HG02678 (cell line): Measurements from ENCODE around the gene GPR152.
"Not testable (repeated sequence)": the region's sequence is repeated elsewhere in the genome, so short reads cannot be mapped to it uniquely, and the experiment has no call there.

Source experiments
- ATAC-seq: cut with Tn5 transposase; IDR thresholded peaks from one replicate; pipeline ENCODE4 v1.9.1; 2021; ENCODE audit warnings: mild to moderate bottlenecking, moderate library complexity; ENCODE audit not compliant: unreplicated experiment

GPR152 gene

DNA sequence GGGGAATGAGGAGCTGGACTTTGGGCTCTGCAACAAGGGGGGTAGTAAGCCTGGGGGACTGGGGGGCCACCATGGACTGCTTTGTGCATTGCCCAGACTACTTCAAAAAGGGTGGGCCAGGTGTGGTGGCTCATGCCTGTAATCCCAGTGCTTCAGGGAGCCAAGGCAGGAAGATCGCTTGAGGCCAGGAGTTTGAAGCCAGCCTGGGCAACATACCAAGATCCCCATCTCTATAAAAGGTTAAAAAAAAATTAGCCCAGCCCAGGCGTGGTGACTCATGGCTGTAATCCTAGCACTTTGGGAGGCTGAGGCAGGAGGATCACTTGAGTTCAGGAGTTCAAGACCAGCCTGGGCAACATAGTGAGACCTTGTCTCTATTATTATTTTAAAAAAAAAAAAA is 13.0 kb upstream of the GPR152 start:
- not testable (repeated sequence) for ATAC-seq

DNA sequence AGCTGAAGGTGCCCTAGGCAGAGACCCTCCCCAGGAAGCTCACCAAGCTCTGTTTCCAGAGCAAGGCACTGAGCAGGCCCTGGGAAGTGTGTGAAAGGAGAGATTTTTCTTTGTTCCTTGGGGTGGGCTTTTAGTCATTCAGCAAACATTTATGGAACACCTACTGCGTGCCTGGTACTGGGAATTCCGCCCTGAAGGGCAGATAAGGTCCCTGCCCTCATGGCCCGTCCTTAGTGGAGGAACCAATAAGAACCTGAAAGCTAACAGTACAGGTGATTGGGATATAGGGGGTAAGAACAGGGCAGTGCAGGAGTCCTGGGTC is 12.6 kb upstream of the GPR152 start:
- no peak for ATAC-seq

GRCh38 chr11:67464411-67465188 is 12.1 kb upstream of the GPR152 start:
- peak; percentile 55 for ATAC-seq

- ATAC-seq = no peak
These were observed 11.3 kb upstream of the GPR152 start for GRCh38 chr11:67463680-67464410.

GRCh38 chr11:67463186-67463585 is 10.7 kb upstream of the GPR152 start:
- no peak for ATAC-seq

GRCh38 chr11:67458266-67458665 is 5.7 kb upstream of the GPR152 start:
- ATAC-seq = no peak

DNA sequence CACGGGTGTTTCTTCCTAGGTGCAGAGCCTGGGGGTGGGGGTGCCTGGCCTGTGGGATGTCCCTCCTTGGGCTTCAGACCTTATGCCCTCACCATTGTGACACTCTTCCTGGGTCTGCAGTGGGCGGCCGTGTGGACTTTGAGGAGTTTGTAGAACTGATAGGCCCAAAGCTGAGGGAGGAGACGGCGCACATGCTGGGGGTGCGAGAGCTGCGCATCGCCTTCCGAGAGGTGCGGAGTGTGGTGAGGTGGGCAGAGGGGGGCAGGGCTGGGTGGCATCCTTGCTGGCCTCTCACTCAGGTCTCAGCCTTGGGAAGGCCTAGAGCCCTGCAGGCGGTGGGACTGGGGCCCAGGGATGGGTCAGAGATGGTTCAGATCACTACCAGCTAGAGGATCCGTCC is 4.9 kb upstream of the GPR152 start:
- ATAC-seq = no peak

DNA sequence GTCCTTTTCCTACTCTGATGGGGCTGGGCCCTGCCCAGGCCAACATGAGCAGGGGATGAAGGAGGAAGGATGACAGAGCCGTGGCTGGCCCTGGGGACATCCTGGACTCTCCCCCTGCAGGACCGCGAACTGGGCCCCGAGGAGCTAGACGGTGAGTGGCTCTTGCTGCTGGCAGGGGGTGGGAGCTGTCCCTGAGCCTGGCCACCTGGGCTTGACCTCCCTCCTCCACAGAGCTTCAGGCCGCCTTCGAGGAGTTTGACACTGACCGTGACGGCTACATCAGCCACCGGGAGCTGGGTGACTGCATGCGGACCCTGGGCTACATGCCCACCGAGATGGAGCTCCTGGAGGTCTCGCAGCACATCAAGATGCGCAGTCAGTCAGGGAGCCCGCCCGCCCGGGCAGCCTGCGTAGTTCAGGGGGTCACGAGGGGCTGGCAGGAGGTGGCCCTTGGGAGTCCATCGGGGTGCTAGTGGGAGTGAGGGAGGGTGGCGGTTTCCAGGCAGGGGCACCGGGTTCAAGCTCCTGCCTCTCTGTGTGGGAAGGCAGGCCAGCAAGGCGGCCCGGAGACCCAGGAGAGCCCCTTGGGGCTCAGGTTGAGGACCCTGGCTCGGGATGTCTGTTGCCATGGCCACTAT is 3.7 kb upstream of the GPR152 start:
- ATAC-seq = no peak

DNA sequence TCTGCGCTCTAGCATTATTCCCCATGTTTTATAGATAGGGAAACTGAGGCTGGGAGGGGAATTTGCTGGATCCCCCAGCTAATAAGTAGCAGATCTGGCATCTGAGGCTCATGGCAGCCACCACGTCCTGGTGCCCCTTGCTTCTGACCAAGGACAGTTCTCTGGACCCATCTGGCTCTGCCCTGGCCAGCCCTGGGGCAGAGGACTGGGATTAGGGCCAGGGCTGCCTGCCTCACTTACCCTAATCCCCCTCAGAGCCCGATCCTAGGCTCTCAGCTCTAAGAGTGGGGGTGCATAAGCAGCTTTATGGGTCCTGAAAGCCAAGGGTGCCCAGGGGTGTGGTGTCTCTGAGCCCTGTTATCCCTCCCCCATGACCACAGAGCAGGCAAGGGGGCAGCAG is 2.5 kb upstream of the GPR152 start, which contains the start of gene CABP4:
TSS of gene CABP4 (plus strand) at position 301 of the 400 bp plus-strand sequence. CDS start at position 371, 70 bp downstream.
- ATAC-seq = no peak

GRCh38 chr11:67453816-67454732 is 1.5 kb upstream of the GPR152 start:
- ATAC-seq = no peak

- ATAC-seq = no peak
These were observed 912 bp downstream of the GPR152 start for GRCh38 chr11:67451658-67451976.

DNA sequence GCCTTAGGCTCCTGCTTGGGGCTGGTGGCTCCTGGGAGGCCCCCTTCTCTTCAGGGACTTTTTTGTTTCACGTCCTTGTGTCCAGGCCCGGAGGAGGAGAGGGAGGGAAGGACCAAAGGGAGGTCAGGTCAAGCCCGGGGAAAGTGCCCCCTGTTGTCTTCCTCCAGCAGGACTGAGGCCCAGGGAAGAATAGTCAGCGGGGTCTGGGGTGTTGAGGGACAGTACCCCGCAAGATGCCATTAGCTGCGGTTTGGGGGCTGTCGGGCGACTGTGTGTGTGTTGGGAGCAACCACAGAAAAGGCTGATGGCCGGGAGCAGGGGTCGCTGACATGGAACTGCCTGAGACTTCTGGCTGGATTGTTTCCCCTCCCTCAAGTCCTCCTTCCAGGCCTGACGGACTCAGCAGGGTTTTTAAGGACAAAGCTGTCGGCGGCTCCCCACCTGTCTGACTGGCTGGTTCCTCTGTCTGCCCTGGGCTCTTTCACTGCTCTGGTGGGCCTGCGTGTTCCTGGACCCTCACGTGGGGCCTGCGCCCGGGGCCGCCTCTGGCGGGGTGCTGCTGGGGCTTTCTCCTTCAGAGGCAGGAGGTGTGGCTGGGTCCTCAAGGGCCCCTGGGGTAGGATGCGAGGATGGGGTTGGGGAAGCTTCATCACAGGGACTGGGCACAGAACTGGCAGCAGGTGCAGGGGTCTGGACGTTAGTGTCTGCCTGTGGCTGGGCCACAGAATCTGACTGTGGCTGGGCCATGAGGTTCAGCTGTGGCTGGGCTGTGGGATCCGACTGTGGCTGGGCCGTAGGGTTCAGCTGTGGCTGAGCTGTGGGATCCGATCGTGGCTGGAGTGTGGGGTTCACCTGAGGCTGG is 1.5 kb downstream of the GPR152 start:
- ATAC-seq = no peak

GRCh38 chr11:67449116-67449844 is 3.2 kb downstream of the GPR152 start:
- no peak for ATAC-seq

- ATAC-seq = no peak
These were observed 4.3 kb downstream of the GPR152 start for GRCh38 chr11:67448220-67448609.

DNA sequence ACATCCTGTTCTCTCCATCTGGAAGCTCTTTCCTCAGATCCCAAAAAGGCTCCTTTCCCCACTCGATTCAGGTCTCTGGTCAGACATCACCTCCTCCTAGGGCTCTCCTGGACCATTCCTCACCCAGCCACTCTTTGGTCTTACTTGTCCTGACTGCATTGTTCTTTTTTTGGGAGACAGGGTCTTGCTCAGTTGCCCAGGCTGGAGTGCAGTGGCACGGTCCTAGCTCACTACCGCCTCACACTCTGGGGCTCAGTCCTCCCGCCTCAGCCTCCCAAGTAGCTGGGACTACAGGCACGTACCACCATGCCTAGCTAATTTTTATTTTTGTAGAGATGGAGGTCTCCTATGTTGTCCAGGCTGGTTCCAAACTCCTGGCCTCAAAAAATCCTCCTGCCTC is 7.0 kb downstream of the GPR152 start:
- no peak for ATAC-seq

- peak; percentile 9 for ATAC-seq
These were observed 9.8 kb downstream of the GPR152 start for GRCh38 chr11:67442504-67443404.

- ATAC-seq = no peak
These were observed 10.7 kb downstream of the GPR152 start for GRCh38 chr11:67441731-67442351.

- no peak for ATAC-seq
These were observed 11.4 kb downstream of the GPR152 start for GRCh38 chr11:67441098-67441563.
